ENCODE results near the gene CLSTN2. TPM values are rescaled to one million over a fixed set of nuclear protein-coding genes. Genes with fewer than 3 reads are reported as not detected.

Gene CLSTN2
- total RNA-seq, 1 donor from 2014 or later, result 1.6 TPM

DNA sequence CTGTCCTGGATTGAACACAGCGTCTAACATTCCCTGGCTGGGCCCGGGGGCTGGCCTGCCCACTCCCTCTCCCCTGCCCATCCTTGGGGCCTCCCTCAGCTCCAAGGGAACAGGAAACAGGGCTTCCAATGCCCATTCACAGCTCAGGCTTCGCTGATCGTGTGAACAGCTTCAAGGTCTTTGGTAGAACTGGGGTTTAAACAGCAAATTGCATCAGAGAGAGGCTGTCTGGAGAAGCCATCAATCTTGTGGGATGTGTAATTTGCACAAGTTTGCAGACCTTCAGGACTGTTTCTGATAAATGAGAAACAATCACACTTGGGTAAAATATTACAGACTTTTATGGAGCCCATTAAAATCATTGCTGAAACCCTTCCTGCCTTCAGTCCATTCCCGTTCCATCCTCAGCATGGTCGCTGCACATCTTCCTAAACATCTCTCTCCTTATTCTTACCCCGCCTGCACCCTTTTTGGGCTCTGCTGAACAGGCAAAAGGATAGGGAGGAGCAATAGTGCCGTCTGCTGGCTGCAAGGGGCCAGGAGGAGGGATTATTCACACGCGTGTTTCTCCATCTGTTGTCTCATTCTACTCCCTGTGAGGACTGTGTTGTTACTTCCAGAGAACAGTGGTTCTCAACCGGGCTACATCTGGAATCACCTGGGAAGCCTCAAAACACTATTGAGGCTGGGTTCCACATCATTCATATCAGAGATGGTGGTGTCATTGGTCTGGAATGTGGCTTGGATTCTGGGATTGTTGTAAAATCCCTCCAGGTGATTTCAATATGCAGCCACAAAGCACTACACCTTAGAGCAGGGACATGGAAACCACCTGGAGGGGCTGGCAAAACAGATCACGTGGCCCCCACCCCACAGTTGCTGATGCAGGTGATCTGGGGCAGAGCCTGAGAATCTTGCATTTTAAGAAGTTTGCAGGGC, 116.3 kb downstream of the CLSTN2 start:
- no peak for DNase-seq (ENCODE audit: extremely low read depth, low read depth, low spot score)

DNA sequence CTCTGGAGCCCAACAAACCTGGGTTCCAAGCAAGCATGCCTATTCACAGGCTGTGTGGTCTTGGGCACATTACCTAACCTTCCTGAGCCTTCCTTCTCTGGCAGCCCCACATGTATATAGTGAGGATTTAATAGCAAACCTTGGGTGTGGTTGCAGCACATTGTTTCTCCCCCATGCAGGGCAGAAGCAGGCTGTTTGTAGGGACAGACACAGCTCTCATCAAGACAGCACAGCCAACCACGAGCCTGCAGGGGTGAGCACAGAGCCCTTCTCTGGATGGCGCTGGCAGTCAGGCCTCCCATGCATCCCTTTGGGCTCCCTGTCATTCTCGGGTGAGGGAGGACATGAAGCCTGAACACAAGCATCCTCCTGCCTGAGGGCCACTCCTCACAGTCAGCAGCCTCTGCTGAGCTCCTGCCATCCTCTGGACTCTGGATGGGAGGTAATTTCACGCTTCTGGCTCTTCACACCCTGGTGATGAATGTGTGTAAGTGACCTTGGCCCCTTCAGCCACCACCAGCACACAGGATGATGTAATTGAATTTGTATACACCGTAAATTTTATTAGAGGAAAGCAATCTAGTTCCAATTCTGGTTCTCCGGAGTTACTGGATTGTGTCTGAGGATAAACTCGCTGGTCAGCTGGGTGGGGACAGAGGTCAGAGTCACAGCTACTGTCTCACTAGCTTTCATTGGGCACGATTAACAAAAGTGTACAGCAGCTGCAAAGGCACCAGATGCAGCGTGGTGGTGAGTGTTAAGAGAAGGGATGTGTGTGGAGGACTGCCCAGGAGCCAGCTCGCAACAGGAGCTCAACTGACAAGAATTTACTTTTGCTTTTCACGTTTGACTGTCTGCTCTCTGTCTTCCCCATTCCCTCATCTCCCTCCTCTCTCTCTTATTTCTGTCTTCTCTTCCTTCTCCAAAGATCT, 118.1 kb downstream of the CLSTN2 start:
- no peak for DNase-seq (ENCODE audit: extremely low read depth, low read depth, low spot score)

DNA sequence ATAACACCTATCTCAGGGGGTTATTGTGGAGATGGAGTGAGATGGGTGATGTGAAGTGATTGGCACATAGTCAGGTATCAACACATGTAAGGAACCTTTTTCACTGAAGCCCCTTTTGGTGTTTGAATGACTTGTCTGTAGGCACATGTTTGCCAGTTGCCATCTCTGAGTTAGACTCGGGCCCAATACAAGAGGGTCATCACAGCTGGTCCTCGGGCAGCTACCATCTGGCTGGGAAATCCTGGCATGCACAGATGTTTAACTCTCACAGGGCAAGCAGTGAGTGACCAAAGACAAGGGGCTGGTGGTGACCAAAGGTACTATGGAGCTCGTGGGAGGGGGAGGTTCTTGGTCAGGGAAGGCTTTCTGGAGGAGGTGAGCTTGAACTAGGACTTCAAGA, 118.8 kb downstream of the CLSTN2 start:
- DNase-seq (ENCODE audit: extremely low read depth, low read depth, low spot score), result no peak

DNA sequence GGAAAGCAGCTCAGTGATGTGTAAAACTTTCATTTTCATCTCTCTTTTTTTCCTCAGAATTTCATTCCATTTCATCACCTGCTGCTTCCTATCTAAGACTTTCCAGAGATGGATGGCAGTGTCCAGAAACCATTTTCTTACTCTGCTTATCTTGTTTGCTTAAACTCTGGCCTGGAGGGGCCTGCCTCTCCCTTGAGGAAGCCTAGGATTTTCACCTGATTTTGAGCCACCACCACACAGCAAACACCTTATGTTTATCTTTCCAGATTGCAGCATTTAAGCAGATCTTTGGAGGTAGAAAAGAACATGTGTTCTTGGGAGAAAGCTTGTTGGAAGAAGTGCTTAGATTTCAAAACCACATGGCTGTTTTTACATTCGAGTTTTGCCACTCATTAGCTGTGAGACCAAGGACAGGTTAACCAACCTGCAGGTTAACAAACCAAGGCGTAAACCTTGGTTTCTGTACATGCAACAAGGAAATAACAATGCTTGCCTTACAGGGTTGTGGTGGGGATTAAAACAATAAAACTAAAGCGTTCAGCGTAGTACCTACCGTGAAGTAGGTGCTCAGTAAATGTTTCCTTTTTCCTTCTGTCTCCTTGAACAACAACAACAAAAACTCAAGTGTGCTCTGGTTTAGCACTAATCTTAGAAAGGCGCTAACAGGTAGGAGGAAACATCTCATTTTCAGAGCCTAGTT, 120.3 kb downstream of the CLSTN2 start:
- DNase-seq (ENCODE audit: extremely low read depth, low read depth, low spot score), result no peak

DNA sequence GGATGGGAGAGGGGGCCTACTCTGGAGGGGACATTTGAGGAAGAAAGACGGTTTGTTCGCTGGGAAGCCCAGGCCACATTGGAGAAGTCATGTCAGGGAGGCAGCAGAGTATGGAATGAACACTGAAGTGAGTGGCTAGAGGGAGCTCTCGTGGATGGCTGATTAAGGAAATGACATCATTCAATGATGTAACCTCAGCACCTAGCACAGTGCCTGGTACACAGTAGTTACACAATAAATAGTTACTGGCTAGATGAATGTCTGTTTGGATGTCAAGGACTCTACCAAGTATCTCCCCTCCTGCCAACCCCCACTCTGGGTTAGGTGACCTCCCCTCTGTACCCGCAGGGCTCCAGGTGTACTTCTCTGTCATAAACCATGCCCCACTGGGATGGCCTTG, 121.1 kb downstream of the CLSTN2 start:
- no peak for DNase-seq (ENCODE audit: extremely low read depth, low read depth, low spot score)

DNA sequence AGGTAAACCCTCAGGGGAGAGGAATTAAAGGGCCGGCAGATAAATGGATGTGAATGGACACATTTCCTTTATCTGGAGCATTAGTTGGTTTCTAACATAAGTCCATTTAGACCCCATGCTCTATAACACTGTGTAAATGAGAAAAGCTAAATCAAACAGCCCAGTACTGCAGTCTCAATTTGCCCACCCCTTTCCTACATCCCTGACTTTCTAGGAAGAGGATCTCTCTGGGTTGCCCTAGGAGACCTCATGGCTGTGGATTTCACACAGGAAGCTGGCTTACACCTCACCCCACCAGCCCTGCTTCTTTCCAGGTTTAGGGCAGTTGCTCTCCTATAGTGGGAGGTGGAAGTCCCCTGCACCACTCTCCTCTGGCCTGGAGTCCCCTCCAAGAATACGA, 126.2 kb downstream of the CLSTN2 start:
- DNase-seq (ENCODE audit: extremely low read depth, low read depth, low spot score), result no peak

DNA sequence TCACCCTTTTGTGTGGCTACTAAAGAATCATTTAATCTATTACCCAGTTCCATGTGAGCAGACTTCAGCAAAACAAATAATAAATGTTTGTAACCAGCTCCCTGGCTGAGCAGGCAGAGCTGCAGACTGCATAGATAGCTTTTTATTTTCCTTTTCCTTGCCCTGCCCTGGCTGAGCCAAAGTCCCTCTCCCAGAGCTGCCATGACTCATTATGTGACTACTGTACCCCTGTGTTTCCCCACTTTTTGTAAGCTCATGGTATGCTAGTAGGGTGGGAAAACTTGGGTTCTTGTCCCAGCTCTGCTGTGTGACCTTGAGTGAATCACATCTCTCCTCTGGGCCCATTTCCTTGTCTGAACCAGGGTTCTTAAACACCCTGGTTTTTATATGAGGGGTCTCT, 127.5 kb downstream of the CLSTN2 start:
- no peak for DNase-seq (ENCODE audit: extremely low read depth, low read depth, low spot score)

DNA sequence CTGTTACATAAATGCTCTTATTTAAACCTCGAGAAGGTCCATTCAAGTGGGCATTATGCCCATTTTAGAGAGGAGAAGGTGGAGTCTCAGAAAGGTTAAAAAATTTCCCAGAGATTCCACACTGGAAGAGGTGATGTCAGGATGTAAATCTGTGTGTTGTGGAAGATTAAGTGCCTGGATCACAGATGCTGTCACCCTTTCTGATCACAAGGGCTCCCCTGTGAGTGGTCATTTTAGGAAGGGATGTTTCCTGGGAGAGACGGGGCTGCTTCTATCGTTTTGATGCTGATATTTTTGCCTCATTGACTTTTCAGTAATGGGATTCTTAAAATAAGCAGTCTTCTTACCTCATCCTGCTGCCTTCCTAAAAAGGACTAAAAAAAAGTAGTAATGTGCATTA, 132.5 kb downstream of the CLSTN2 start:
- DNase-seq (ENCODE audit: extremely low read depth, low read depth, low spot score), result no peak

DNA sequence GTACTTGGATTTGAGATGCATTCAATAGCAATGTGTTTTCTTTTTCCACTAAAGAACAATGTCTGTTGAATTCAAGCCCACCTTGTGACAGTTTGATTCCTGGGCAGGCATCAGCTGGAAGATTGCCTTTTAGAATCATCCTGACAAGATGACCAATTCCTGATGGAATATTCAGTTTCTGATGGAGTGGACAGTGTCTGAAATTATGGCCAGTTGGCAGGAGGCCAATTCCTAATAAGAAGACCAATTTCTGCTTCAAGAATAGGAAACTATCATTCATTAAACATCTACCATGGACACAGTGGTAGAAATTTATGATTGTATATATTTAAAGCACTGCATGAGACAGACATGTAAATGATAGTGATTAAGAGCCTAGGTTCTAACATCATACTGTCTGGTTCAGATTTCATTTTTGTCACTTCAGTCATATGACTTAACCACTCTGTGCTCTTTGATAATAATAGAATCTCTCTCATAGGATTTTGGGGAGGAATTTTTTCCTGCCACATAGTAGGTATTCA, 133.6 kb downstream of the CLSTN2 start:
- no peak for DNase-seq (ENCODE audit: extremely low read depth, low read depth, low spot score)

DNA sequence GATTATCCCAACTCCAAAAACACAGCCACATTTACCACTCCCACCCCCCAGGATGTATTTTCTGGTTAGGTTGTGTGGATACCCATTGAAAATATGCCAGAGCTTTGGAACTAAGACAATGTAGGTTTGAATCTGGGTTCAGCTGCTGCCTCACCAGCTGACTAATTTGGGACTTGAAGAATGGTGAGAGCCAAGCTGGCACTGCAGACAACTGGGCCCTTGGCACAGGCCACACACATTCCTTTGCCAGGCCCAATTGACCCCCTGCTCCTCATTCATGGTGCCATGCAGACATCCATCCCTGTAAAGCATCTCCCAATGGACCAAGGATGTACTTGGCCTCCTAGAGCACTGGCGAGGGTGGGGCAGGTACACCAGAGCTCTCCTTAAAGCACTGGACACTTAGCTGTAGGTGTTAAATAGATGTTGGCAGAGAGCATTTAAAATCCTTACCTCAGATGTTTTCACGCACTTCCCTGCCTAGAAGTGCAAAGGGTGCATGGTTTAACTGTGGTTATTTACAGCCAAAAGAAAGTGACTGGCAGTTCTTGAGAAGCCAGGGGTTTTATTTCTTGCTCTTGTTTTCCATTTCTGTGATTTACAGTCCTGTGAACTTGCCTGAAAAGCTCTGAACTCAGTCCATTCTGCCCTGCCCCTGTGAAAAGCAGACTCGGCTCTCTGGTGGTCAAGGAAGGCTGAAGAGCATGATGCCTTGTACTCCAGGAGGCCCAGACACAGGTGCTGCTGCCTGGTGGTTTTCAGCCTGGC, 138.5 kb downstream of the CLSTN2 start:
- DNase-seq (ENCODE audit: extremely low read depth, low read depth, low spot score), result no peak

DNA sequence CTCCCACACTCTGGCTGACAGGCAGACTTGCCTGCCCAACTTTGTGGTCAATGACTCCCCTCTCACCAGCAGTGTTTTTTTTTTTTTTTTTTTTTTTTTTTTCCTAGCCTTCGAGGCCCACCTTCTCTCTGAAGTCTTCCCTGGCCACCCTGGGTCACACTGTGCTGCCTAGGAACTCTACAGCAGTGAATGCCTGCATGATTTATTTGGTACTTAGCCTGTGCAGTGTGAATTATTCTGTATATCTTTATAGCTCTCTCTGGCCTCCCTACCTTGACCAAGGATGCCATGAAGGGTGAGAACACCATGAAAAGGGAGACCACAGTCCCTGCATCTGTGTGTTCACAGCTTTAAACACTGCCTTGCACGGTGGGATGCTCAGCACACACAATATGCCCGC, 141.6 kb downstream of the CLSTN2 start:
- no peak for DNase-seq (ENCODE audit: extremely low read depth, low read depth, low spot score)

DNA sequence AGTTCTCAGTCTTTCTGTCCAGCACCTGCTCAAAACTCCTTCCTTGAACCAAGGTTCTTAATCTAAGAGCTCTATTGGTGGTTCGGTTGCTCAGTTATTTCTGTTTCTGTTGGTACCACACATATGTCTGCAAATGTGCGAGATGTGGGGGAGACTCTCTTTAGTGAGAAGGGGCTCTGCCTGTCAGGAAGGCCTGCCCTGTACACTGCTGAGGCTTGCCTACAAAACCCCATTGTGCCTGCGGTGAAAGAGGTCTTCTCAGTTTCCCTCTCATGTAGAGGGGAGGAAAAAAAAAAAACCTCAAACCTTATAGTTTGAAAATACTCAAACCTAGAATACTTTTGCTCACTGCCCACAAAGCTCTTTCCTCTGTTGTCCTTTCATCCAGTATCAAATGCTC, 142.4 kb downstream of the CLSTN2 start:
- DNase-seq (ENCODE audit: extremely low read depth, low read depth, low spot score), result no peak

DNA sequence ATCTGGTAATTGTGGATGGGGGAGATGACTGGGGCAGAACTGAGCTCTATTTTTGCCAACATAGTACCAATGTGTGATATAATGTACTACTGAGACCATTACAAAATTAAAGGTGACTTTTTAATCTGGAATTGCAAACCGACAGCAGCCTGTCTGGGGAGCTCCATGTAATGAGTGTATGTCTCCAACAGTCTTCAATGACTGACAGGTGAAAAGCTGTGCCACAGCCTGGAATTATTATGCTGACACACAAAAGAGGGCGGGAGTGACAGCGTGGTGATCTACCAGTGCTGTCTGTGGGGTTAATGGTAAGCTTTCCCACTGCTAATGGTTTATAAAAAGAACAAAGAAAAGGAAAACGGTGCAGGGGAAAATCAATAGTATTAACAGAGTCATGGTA, 143.4 kb downstream of the CLSTN2 start:
- DNase-seq (ENCODE audit: extremely low read depth, low read depth, low spot score), result no peak

DNA sequence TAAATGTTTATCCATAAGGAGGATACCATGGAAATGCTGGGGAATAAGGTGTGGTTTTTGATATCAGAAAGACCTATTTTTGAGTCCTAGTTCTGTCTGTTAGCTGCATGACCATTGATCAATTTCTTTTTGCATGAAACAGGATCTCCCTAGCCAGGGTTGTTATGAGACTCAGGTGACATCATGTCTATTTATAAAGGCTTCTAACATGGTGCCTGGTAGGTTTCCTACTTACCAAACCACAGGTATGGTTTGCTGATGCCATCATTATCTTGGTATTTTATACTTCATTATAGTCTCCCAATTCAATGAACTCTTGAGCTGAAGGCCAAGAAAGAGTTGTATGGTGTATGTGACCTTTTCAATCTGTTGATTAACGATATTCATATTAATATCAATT, 144.0 kb downstream of the CLSTN2 start:
- no peak for DNase-seq (ENCODE audit: extremely low read depth, low read depth, low spot score)

DNA sequence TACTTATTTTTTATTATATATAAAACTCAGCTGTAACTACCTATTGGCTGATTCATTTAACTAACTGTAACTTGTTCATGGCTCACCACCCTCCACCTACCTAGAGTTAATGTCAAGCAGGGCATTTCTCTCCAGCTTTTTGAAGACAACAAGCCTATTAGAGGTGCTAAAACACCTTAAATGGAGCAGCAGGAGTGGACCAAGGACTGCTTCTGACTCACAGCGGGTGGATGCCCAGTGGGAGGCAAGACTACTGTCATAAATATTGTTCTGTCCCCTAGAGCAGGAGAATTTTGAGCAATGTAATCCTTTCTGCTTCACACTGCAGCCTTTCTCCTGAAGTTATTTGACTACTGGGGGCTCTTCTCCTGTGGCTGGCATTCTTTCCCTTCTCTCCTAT, 146.9 kb downstream of the CLSTN2 start:
- DNase-seq (ENCODE audit: extremely low read depth, low read depth, low spot score), result no peak

DNA sequence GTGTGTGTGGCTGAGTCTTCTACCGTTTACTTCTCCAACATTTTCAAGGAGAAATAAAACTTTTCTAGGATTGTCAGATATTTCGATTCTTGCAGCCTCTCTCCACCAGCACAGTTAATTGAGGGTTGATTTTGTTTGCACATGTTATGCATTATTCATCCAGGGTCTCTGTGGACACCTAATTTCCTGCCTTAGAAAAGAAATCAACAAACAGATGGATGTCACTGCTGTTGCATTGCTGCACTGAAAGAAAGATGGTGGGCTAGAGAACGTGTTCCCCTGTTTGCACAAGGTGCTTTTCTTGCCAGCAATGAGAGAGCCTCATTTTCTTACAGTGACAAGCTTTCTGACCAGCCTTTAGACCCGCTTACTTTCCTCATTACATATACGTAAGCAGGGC, 150.0 kb downstream of the CLSTN2 start:
- DNase-seq (ENCODE audit: extremely low read depth, low read depth, low spot score), result no peak

DNA sequence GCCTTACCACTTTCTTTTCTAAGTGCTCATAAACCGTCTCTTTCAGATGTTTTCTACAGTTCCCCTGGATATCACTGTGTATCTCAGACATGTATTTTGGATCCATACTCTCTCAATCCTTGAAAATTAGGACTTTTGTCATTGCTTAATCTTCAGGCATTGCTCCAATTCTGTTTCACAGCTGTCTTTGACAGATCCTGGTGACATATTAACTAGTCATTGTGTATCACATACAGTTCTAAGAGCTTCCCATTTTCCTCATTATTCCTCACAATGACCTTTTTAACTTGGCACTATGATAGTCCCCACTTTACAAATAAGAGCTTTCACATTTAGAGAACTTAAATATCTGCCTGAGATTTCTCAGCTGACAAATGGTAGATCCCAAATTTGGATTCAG, 151.7 kb downstream of the CLSTN2 start:
- DNase-seq (ENCODE audit: extremely low read depth, low read depth, low spot score), result no peak

DNA sequence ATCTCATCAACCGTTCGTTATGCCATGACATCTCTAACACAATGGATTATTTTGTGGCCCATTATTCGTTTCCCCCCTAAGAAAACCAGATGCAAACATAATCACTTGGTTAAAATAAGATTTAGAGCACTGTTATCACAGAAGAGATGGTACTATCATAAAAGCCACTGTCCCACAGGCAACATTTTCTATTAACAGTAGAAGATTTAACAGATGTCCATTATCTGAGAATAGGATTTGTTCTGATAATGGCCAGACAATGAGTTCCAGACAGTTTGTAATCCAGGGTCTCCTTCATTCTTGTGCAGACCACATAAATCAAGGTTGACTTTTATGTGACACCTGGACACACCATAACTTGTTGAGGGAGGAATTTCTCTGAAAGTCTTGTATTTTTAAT, 153.1 kb downstream of the CLSTN2 start:
- no peak for DNase-seq (ENCODE audit: extremely low read depth, low read depth, low spot score)

DNA sequence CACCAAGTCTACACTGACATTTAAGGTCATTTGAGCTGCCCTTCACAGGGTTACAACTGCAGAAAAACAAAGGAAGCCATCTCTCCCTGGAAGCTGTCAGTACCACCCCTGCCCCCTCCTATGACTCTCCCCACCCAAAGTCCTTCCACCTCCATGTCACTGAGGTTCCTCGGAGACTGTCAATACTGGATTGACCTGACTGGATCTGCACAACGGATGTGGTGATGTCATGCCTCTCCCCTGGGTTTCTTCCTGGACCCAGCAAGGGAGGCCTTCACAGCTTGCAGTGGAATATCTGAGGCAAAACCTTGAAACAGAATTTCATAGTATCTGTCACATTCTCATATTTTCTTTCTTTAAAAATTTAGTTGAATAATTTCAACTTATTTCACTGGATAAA, 153.5 kb downstream of the CLSTN2 start:
- DNase-seq (ENCODE audit: extremely low read depth, low read depth, low spot score), result no peak

DNA sequence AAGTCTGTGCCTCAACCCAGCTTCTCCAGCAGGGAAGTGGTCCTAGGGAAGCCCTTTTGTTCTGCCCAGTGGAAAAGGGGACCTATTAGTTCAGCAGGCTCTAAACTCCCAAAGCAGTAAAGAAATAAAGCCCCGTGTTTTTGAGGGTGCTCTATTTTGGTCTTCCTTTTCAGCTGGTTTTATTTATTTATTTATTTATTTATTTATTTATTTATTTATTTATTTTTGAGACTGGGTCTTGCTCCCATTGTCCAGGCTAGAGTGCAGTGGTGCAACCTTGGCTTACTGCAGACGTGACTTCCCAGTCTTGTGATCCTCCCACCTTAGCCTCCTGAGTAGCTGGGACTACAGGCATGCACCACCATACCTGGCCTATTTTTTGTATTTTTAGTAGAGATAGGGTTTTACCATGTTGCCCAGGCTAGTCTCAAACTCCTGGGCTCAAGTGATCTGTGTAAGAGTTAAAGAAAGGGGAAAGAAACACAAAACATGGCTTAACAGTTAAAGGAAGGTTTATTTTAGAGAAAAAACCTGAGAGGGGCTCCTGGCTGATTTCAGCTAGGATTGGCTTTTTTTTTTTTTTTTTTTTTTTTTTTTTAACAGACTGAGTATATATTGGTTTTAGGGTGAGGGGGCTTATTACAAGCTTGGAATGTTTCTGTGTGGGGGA, 154.6 kb downstream of the CLSTN2 start:
- DNase-seq (ENCODE audit: extremely low read depth, low read depth, low spot score), result no peak
